ENCODE data around the gene MRTFA. TPM values are rescaled to one million over a fixed set of nuclear protein-coding genes. Genes with fewer than 3 reads are reported as not detected.
"Not testable (repeated sequence)": the region's sequence is repeated elsewhere in the genome, so short reads cannot be mapped to it uniquely, and the experiment has no call there.

MRTFA gene
- polyA plus RNA-seq, 4 donors, result 11.9 to 20.0 (median 14.1) TPM

DNA sequence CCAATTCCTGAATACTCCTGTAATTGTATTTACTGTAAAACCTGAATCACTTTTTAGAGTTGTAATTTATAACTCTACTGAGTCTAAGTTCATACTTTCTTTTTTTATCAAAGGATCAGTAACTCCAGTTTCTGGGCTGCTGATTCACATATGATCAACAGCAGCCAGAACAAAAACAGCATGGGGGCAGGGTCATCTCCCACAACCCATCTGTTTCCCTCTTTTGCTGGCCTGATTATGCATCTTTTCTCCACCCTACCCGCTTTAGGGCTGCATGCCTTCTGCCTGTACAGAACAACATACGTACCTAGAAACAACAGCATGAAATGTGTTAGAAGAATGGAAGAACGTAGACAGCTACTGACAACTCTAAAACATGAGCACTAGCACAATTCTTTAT is 76.0 kb downstream of the MRTFA start:
- H3K27ac ChIP-seq (ENCODE audit: low read depth in 1 of 3, low read length in 2 of 3), result no peak overlapping the region
- 86 to 97% (median 93%) methylated on average over 3 of the region's 3 CpGs for WGBS, 3 donors
- H3K27me3 ChIP-seq (ENCODE audit: control insufficient read depth in 3 of 3, insufficient read depth in 3 of 3, low read length in 3 of 3), result no peaks in the 10 kb centered on the region
- no peak overlapping the region for H3K4me3 ChIP-seq (ENCODE audit: low read depth in 1 of 3, low read length in 3 of 3)
- H3K4me1 ChIP-seq (ENCODE audit: control insufficient read depth in 3 of 3, insufficient read depth in 2 of 3, low read depth in 1 of 3, low read length in 2 of 3), result no peaks in the 10 kb centered on the region
- no peaks in the 10 kb centered on the region for H3K36me3 ChIP-seq (ENCODE audit: control insufficient read depth in 3 of 3, insufficient read depth in 2 of 3, low read depth in 1 of 3, low read length in 3 of 3)
- no peaks in the 10 kb centered on the region for H3K9me3 ChIP-seq (ENCODE audit: control insufficient read depth in 2 of 2, insufficient read depth in 1 of 2, low read depth in 1 of 2, low read length in 1 of 2)
- DNase-seq (no peak), FAIRE-seq (no peak)

DNA sequence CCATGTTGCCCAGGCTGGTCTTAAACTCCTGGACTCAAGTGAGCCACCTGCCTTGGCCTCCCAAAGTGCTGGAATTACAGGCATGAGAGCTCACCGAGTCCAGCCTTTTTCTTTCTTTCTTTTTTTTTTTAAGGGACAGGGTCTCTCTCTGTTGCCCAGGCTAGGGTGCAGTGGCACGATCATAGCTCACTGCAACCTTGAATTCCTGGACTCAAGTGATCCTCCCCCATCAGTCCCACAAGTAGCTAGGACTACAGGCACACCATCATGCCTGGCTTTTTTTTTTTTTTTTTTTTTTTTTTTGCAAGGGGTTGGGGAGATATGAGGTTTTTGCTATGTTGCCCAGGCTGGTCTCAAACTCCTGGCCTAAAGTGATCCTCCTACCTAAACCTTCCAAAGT is 78.5 kb downstream of the MRTFA start:
- FAIRE-seq, result no peak
- Histone ChIP-seq H3K27me3 (ENCODE audit: control insufficient read depth in 3 of 3, insufficient read depth in 3 of 3, low read length in 3 of 3) (no peaks in the 10 kb centered on the region), H3K4me3 (ENCODE audit: low read depth in 1 of 3, low read length in 3 of 3) (no peak overlapping the region), H3K36me3 (ENCODE audit: control insufficient read depth in 3 of 3, insufficient read depth in 2 of 3, low read depth in 1 of 3, low read length in 3 of 3) (peaks cover 0 to 6% (median 0%) of the 10 kb centered on the region in 3 donors), H3K27ac (ENCODE audit: low read depth in 1 of 3, low read length in 2 of 3) (no peak overlapping the region), H3K9me3 (ENCODE audit: control insufficient read depth in 2 of 2, insufficient read depth in 1 of 2, low read depth in 1 of 2, low read length in 1 of 2) (peaks cover 0 to 4% of the 10 kb centered on the region in 2 donors), H3K4me1 (ENCODE audit: control insufficient read depth in 3 of 3, insufficient read depth in 2 of 3, low read depth in 1 of 3, low read length in 2 of 3) (peaks cover 0 to 2% (median 0%) of the 10 kb centered on the region in 3 donors)
- DNase-seq, result no peak
- WGBS, 3 donors, result 88 to 96% (median 92%) methylated on average over 2 of the region's 2 CpGs

DNA sequence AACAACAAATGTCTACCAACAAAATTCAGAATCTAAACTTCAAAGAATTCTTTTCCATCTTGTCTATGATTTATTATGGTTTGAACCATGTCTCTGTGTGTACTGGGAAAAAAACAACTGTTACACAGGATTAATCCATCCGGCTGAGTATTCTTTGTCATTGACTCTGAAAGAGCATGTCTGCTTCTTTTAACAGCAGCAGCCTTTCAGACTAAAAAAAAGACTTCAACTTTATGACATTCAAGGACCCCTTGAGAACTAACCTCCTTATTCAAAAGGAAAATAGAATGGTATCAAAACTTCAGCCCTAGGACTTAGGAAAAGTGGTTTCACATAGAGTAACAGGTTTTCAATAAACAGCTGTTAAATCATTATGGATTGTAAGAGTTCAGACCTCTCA is 79.9 kb downstream of the MRTFA start:
- H3K4me1 ChIP-seq (ENCODE audit: control insufficient read depth in 3 of 3, insufficient read depth in 2 of 3, low read depth in 1 of 3, low read length in 2 of 3), result peaks cover 0 to 2% (median 0%) of the 10 kb centered on the region in 3 donors
- H3K27ac ChIP-seq (ENCODE audit: low read depth in 1 of 3, low read length in 2 of 3), result no peak overlapping the region
- H3K36me3 ChIP-seq (ENCODE audit: control insufficient read depth in 3 of 3, insufficient read depth in 2 of 3, low read depth in 1 of 3, low read length in 3 of 3), result peaks cover 0 to 10% (median 0%) of the 10 kb centered on the region in 3 donors
- no peak for DNase-seq
- no peak overlapping the region for H3K4me3 ChIP-seq (ENCODE audit: low read depth in 1 of 3, low read length in 3 of 3)
- no peaks in the 10 kb centered on the region for H3K27me3 ChIP-seq (ENCODE audit: control insufficient read depth in 3 of 3, insufficient read depth in 3 of 3, low read length in 3 of 3)
- whole genome bisulfite sequencing, 3 donors, result 79 to 94% (median 93%) methylated on average over 1 of the region's 1 CpG
- peaks cover 0 to 11% of the 10 kb centered on the region in 2 donors for H3K9me3 ChIP-seq (ENCODE audit: control insufficient read depth in 2 of 2, insufficient read depth in 1 of 2, low read depth in 1 of 2, low read length in 1 of 2)
- FAIRE-seq, result no peak

DNA sequence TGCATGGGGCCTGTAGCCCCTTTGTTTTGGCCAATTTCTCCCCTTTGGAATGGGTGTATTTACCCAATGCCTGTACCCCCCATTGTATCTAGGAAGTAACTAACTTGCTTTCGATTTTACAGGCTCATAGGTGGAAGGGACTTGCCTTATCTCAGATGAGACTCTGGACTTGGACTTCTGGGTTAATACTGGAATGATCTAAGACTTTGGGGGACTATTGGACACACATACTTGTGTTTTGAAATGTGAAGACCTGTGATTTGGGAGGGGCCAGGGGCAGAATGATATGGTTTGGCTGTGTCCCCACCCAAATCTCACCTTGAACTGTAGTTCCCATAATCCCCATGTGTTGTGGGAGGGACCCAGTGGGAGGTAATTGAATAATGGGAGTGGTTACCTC is 82.5 kb downstream of the MRTFA start:
- H3K4me1 ChIP-seq (ENCODE audit: control insufficient read depth in 3 of 3, insufficient read depth in 2 of 3, low read depth in 1 of 3, low read length in 2 of 3); FAIRE-seq; H3K4me3 ChIP-seq (ENCODE audit: low read depth in 1 of 3, low read length in 3 of 3); H3K27ac ChIP-seq (ENCODE audit: low read depth in 1 of 3, low read length in 2 of 3); H3K27me3 ChIP-seq (ENCODE audit: control insufficient read depth in 3 of 3, insufficient read depth in 3 of 3, low read length in 3 of 3): not testable (repeated sequence)
- Histone ChIP-seq H3K9me3 (ENCODE audit: control insufficient read depth in 2 of 2, insufficient read depth in 1 of 2, low read depth in 1 of 2, low read length in 1 of 2) (peaks cover 0 to 11% of the 10 kb centered on the region in 2 donors), H3K36me3 (ENCODE audit: control insufficient read depth in 3 of 3, insufficient read depth in 2 of 3, low read depth in 1 of 3, low read length in 3 of 3) (peaks cover 0 to 13% (median 0%) of the 10 kb centered on the region in 3 donors)
- WGBS, 3 donors, result 36 to 65% (median 50%) methylated on average over 1 of the region's 1 CpG
- peak; percentile 36 to 76 for DNase-seq

DNA sequence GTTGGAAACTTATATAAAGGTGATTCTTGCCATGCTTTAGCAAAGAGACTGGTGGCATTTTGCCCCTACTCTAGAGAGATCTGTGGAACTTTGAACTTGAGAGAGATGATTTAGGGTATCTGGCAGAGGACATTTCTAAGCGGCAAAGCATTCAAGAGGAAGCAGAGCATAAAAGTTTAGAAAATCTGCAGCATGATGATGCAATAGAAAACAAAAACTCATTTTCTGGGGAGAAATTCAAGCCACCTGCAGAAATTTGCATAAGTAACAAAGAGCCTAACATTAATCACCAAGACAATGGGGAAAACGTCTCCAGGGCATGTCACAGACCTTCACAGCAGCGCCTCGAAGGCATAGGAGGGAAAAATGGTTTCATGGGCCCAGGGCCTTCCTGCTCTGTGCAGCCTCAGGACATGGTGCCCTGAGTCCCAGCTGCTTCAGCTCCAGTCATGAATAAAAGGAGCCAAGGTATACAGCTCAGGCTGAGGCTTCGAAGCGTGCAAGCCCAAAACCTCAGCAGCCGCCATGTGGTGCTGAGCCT is 83.4 kb downstream of the MRTFA start:
- H3K27me3 ChIP-seq (ENCODE audit: control insufficient read depth in 3 of 3, insufficient read depth in 3 of 3, low read length in 3 of 3), result no peaks in the 10 kb centered on the region
- peaks cover 0 to 13% (median 0%) of the 10 kb centered on the region in 3 donors for H3K36me3 ChIP-seq (ENCODE audit: control insufficient read depth in 3 of 3, insufficient read depth in 2 of 3, low read depth in 1 of 3, low read length in 3 of 3)
- H3K4me3 ChIP-seq (ENCODE audit: low read depth in 1 of 3, low read length in 3 of 3), result no peak overlapping the region
- no peak for DNase-seq
- no peak for FAIRE-seq
- peaks cover 0 to 11% of the 10 kb centered on the region in 2 donors for H3K9me3 ChIP-seq (ENCODE audit: control insufficient read depth in 2 of 2, insufficient read depth in 1 of 2, low read depth in 1 of 2, low read length in 1 of 2)
- H3K27ac ChIP-seq (ENCODE audit: low read depth in 1 of 3, low read length in 2 of 3), result no peak overlapping the region
- peaks cover 0 to 2% (median 0%) of the 10 kb centered on the region in 3 donors for H3K4me1 ChIP-seq (ENCODE audit: control insufficient read depth in 3 of 3, insufficient read depth in 2 of 3, low read depth in 1 of 3, low read length in 2 of 3)
- WGBS, 3 donors, result 94 to 97% (median 95%) methylated on average over 7 of the region's 7 CpGs

- Histone ChIP-seq H3K27ac (ENCODE audit: low read depth in 1 of 3, low read length in 2 of 3) (no peak overlapping the region), H3K4me3 (ENCODE audit: low read depth in 1 of 3, low read length in 3 of 3) (no peak overlapping the region), H3K27me3 (ENCODE audit: control insufficient read depth in 3 of 3, insufficient read depth in 3 of 3, low read length in 3 of 3) (no peaks in the 10 kb centered on the region), H3K4me1 (ENCODE audit: control insufficient read depth in 3 of 3, insufficient read depth in 2 of 3, low read depth in 1 of 3, low read length in 2 of 3) (peaks cover 0 to 2% (median 0%) of the 10 kb centered on the region in 3 donors), H3K36me3 (ENCODE audit: control insufficient read depth in 3 of 3, insufficient read depth in 2 of 3, low read depth in 1 of 3, low read length in 3 of 3) (peaks cover 0 to 17% (median 0%) of the 10 kb centered on the region in 3 donors), H3K9me3 (ENCODE audit: control insufficient read depth in 2 of 2, insufficient read depth in 1 of 2, low read depth in 1 of 2, low read length in 1 of 2) (peaks cover 0 to 11% of the 10 kb centered on the region in 2 donors)
- no peak for DNase-seq
- WGBS, 3 donors, result 95 to 99% (median 99%) methylated on average over 9 of the region's 9 CpGs
- FAIRE-seq, result no peak
Measured at GRCh38 chr22:40552070-40552469, 84.4 kb downstream of the MRTFA start.

GRCh38 chr22:40547729-40548143 is 88.8 kb downstream of the MRTFA start:
- FAIRE-seq, result no peak

DNA sequence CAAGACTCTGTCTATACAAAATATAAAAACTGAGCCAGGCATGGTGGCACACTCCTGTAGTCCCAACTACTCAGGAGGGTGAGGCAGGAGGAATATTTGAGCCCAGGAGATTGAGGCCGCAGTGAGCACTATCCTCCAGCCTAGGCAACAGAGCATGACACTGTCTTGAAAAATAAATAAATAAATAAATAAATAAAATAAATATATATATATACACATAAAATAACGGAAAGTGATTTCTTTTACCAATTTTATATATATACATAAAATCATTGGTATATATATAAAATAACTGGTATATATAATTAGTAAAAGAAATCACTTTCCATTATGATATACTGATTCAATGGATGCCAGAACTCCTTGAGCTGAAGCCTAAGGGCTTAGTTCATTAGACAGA is 91.8 kb downstream of the MRTFA start:
- peaks cover 0 to 6% (median 0%) of the 10 kb centered on the region in 3 donors for H3K36me3 ChIP-seq (ENCODE audit: control insufficient read depth in 3 of 3, insufficient read depth in 2 of 3, low read depth in 1 of 3, low read length in 3 of 3)
- FAIRE-seq (no peak), DNase-seq (no peak)
- H3K27me3 ChIP-seq (ENCODE audit: control insufficient read depth in 3 of 3, insufficient read depth in 3 of 3, low read length in 3 of 3), result no peaks in the 10 kb centered on the region
- no peaks in the 10 kb centered on the region for H3K4me1 ChIP-seq (ENCODE audit: control insufficient read depth in 3 of 3, insufficient read depth in 2 of 3, low read depth in 1 of 3, low read length in 2 of 3)
- WGBS, 3 donors, result 99 to 100% (median 100%) methylated on average over 2 of the region's 2 CpGs
- no peak overlapping the region for H3K4me3 ChIP-seq (ENCODE audit: low read depth in 1 of 3, low read length in 3 of 3)
- no peaks in the 10 kb centered on the region for H3K9me3 ChIP-seq (ENCODE audit: control insufficient read depth in 2 of 2, insufficient read depth in 1 of 2, low read depth in 1 of 2, low read length in 1 of 2)
- no peak overlapping the region for H3K27ac ChIP-seq (ENCODE audit: low read depth in 1 of 3, low read length in 2 of 3)

More at GRCh38 chr22:40547729-40548143, 88.8 kb downstream of the MRTFA start:
- DNase-seq, result no peak
- H3K27ac ChIP-seq (ENCODE audit: low read depth in 1 of 3, low read length in 2 of 3), result no peak overlapping the region
- H3K4me1 ChIP-seq (ENCODE audit: control insufficient read depth in 3 of 3, insufficient read depth in 2 of 3, low read depth in 1 of 3, low read length in 2 of 3), result no peaks in the 10 kb centered on the region
- peaks cover 0 to 11% (median 0%) of the 10 kb centered on the region in 3 donors for H3K36me3 ChIP-seq (ENCODE audit: control insufficient read depth in 3 of 3, insufficient read depth in 2 of 3, low read depth in 1 of 3, low read length in 3 of 3)
- H3K4me3 ChIP-seq (ENCODE audit: low read depth in 1 of 3, low read length in 3 of 3), result no peak overlapping the region
- H3K27me3 ChIP-seq (ENCODE audit: control insufficient read depth in 3 of 3, insufficient read depth in 3 of 3, low read length in 3 of 3), result no peaks in the 10 kb centered on the region
- 91 to 100% (median 97%) methylated on average over 4 of the region's 4 CpGs for WGBS, 3 donors
- peaks cover 0 to 5% of the 10 kb centered on the region in 2 donors for H3K9me3 ChIP-seq (ENCODE audit: control insufficient read depth in 2 of 2, insufficient read depth in 1 of 2, low read depth in 1 of 2, low read length in 1 of 2)

Measured in small intestine (tissue), 7 donors.